Large intestine (tissue), 1 donor: ENCODE data around the gene LRP11. TPM values are rescaled to one million over a fixed set of nuclear protein-coding genes. Genes with fewer than 3 reads are reported as not detected.

Source experiments
- polyA plus RNA-seq: library from polyadenylated mRNA; unstranded; fragments of 120-200 nt; gene quantifications from one replicate; pipeline ENCODE4 v1.2.1, GENCODE V29; 2013

LRP11 gene
- polyA plus RNA-seq, 1 donor, result 28.8 TPM

Other genes with a start within 250 kb of the LRP11 start
- 14.2 TPM for gene KATNA1, start 215.6 kb downstream of the LRP11 start, polyA plus RNA-seq
- 24.4 TPM for gene LATS1, start 146.3 kb downstream of the LRP11 start, polyA plus RNA-seq
- 27.2 TPM for gene NUP43, start 117.8 kb downstream of the LRP11 start, polyA plus RNA-seq
- gene PCMT1, start 114.6 kb downstream of the LRP11 start, polyA plus RNA-seq, result 78.3 TPM
- gene RAET1E, start 33.8 kb upstream of the LRP11 start, polyA plus RNA-seq, result 0.61 TPM
- 0.28 TPM for gene RAET1G, start 58.8 kb upstream of the LRP11 start, polyA plus RNA-seq
- 0.09 TPM for gene ULBP2, start 77.7 kb upstream of the LRP11 start, polyA plus RNA-seq
- gene ULBP1, start 99.6 kb upstream of the LRP11 start, polyA plus RNA-seq, result 0.03 TPM
- gene RAET1L, start 161.2 kb upstream of the LRP11 start, polyA plus RNA-seq, result not detected
- 1.8 TPM for gene ULBP3, start 204.8 kb upstream of the LRP11 start, polyA plus RNA-seq